Keratinocyte (primary cell): Measurements from ENCODE around the gene RPH3AL. TPM values are rescaled to one million over a fixed set of nuclear protein-coding genes. Genes with fewer than 3 reads are reported as not detected.

Source experiments
- DNase-seq: peaks from one replicate; pipeline ENCODE4 v3.0.0-alpha.2; 2011; ENCODE audit warnings: low read depth, missing footprints, low spot score
- FAIRE-seq: peaks from 2 replicates; lab custom pipeline; 2011; peaks lifted over from hg19 to GRCh38; lab: Jason Lieb, UNC
- H2AFZ ChIP-seq: 2 replicates; pipeline ENCODE4 v1.6.0; 2012; ENCODE audit warnings: low read length, control low read depth, inconsistent platforms; ENCODE audit not compliant: control insufficient read depth
- H3K27ac ChIP-seq: 2 replicates; pipeline ENCODE4 v1.5.1; 2011; ENCODE audit warnings: low read length; ENCODE audit not compliant: control insufficient read depth, insufficient read depth
- H3K27me3 ChIP-seq: 3 replicates; pipeline ENCODE4 v1.6.0; 2011; ENCODE audit warnings: low read length; ENCODE audit not compliant: control insufficient read depth, insufficient read depth; ENCODE audit errors: extremely low read depth
- H3K36me3 ChIP-seq, 2 experiments: 2 replicates in 1 of 2; 3 replicates in 1 of 2; pipeline ENCODE4 v1.5.1; 2011; ENCODE audit warnings: low read length in 2 of 2, mild to moderate bottlenecking in 1 of 2; ENCODE audit not compliant: control insufficient read depth in 2 of 2, insufficient read depth in 2 of 2; ENCODE audit errors: extremely low read depth in 1 of 2
- H3K4me1 ChIP-seq: 3 replicates; pipeline ENCODE4 v1.5.1; 2011; ENCODE audit warnings: low read length; ENCODE audit not compliant: control insufficient read depth, insufficient read depth; ENCODE audit errors: extremely low read depth
- H3K4me2 ChIP-seq: 3 replicates; pipeline ENCODE4 v1.6.0; 2011; ENCODE audit warnings: low read depth, low read length; ENCODE audit not compliant: control insufficient read depth, insufficient read depth; ENCODE audit errors: extremely low read depth
- H3K4me3 ChIP-seq, 3 experiments: fragments of 200-600 bp in 1 of 3; sonication (generic) in 1 of 3; 2 replicates in 2 of 3; 3 replicates in 1 of 3; pipeline ENCODE4 v1.5.1; 2011 to 2016; ENCODE audit warnings: low read length in 3 of 3, mild to moderate bottlenecking in 3 of 3, control low read depth in 2 of 3, inconsistent platforms in 1 of 3, low read depth in 1 of 3, mixed read lengths in 1 of 3, mixed run types in 1 of 3, moderate library complexity in 1 of 3; ENCODE audit not compliant: control insufficient read depth in 2 of 3, insufficient read depth in 2 of 3; ENCODE audit errors: extremely low read depth in 1 of 3
- H3K79me2 ChIP-seq: 2 replicates; pipeline ENCODE4 v1.6.0; 2012; ENCODE audit warnings: low read length; ENCODE audit not compliant: control insufficient read depth, insufficient read depth
- H3K9ac ChIP-seq: 3 replicates; pipeline ENCODE4 v1.6.0; 2011; ENCODE audit warnings: low read length; ENCODE audit not compliant: control insufficient read depth, insufficient read depth; ENCODE audit errors: extremely low read depth
- H3K9me1 ChIP-seq: 3 replicates; pipeline ENCODE4 v1.6.0; 2011; ENCODE audit warnings: low read length; ENCODE audit not compliant: control insufficient read depth, insufficient read depth; ENCODE audit errors: extremely low read depth
- H3K9me3 ChIP-seq: 2 replicates; pipeline ENCODE4 v1.5.1; 2012; ENCODE audit warnings: low read depth, low read length; ENCODE audit not compliant: control insufficient read depth
- H4K20me1 ChIP-seq: 3 replicates; pipeline ENCODE4 v1.6.0; 2011; ENCODE audit warnings: low read length; ENCODE audit not compliant: control insufficient read depth, insufficient read depth; ENCODE audit errors: extremely low read depth
- EZH2 ChIP-seq: IDR thresholded peaks from one replicate; pipeline ENCODE4 v1.6.1; 2012; ENCODE audit warnings: inconsistent platforms, mild to moderate bottlenecking, low read length, moderate library complexity
- dilution Hi-C: fragments of 300-500 bp; cut with MboI; formaldehyde crosslinking; loops from one replicate; pipeline ENCODE4 v1.7.0; 2020; ENCODE audit warnings: low sequenced_read_pairs; ENCODE audit not compliant: extremely low pct_ligation_motif_present
- polyA plus RNA-seq, 5 experiments: library from polyadenylated mRNA; depleted of rRNA in 3 of 5; stranded (reverse) in 3 of 5; stranded (forward) in 1 of 5; unstranded in 1 of 5; fragments of >200 nt; gene quantifications; 1 replicate in 1 of 5; 2 replicates in 3 of 5; 3 replicates in 1 of 5; pipeline versions ENCODE4 v1.2.1 to v1.2.3, GENCODE V29; 2011 to 2012; ENCODE audit warnings: missing spikeins in 2 of 5, low read depth in 1 of 5, low replicate concordance in 1 of 5
- TF ChIP-seq, protein P1 (sequence below), 3 experiments: IDR thresholded peaks in 1 of 3; conservative IDR thresholded peaks in 1 of 3; optimal IDR thresholded peaks in 1 of 3; 2 replicates in 2 of 3; 3 replicates in 1 of 3; pipeline versions ENCODE3 to v1.5.1; 2011; ENCODE audit warnings: low read length in 3 of 3, mild to moderate bottlenecking in 3 of 3, moderate library complexity in 2 of 3, control low read depth in 1 of 3, inconsistent platforms in 1 of 3; ENCODE audit not compliant: insufficient read depth in 2 of 3; ENCODE audit errors: extremely low read depth in 1 of 3

Gene RPH3AL
- polyA plus RNA-seq, 1 donor (not counting 4 experiments of a cell fraction or from before 2014, with no cell fraction given): 0.31 TPM

DNA sequence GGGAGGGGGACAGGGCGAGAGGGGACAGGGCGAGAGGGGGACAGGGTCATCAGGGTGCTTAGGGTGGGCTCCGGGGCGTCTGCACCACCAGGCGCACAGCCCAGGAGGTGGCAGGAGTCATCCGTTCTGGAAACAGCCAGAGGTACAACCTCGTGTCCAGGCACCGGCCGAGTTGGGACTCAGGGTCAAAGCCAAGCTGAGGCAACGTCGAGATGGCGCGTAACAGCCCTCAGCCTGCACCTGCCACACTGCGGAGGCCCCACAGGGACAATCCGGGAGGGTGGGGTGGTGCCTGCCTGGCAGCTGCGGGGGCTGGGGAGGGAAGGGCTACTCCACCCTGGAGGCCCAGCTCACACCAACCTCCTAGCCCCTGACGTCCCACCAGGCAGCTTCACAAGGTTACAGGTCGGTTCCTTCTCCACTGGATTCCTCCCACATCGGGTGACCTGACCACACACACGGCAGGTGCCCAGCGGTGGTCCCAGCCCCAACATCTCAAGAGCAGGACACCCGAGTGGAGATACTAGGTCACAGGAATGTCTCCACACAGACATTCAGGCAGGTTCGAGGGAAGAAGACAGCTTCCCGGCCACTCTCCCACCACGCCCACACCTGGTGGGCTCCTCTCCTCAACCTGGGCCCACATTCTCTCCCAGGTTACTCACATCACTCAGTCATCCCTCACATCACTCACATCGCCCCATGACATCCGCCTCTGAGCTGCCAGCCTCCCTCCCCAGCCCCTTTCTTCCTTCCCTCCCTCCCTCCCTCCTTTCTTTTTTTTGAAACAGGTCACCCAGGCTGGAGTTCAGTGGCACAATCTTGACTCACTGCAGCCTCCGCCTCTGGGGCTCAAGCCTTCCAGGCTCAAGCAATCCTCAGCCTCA is 47.3 kb downstream of the RPH3AL start:
- Histone ChIP-seq H3K9ac (no peak overlapping the region), H3K4me3 (no peak overlapping the region), H4K20me1 (no peaks in the 10 kb centered on the region), H3K36me3 (no peaks in the 10 kb centered on the region), H3K27ac (no peak overlapping the region), H3K9me1 (no peaks in the 10 kb centered on the region), H3K27me3 (no peaks in the 10 kb centered on the region), H3K4me2 (no peak overlapping the region), H2AFZ (no peak overlapping the region), H3K4me1 (no peaks in the 10 kb centered on the region), H3K9me3 (no peaks in the 10 kb centered on the region), H3K79me2 (no peaks in the 10 kb centered on the region)
- dilution Hi-C loops: no loop called here
- no peak for FAIRE-seq
- no peak for DNase-seq
- TF ChIP-seq, protein P1, sequence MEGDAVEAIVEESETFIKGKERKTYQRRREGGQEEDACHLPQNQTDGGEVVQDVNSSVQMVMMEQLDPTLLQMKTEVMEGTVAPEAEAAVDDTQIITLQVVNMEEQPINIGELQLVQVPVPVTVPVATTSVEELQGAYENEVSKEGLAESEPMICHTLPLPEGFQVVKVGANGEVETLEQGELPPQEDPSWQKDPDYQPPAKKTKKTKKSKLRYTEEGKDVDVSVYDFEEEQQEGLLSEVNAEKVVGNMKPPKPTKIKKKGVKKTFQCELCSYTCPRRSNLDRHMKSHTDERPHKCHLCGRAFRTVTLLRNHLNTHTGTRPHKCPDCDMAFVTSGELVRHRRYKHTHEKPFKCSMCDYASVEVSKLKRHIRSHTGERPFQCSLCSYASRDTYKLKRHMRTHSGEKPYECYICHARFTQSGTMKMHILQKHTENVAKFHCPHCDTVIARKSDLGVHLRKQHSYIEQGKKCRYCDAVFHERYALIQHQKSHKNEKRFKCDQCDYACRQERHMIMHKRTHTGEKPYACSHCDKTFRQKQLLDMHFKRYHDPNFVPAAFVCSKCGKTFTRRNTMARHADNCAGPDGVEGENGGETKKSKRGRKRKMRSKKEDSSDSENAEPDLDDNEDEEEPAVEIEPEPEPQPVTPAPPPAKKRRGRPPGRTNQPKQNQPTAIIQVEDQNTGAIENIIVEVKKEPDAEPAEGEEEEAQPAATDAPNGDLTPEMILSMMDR (optimal IDR thresholded peaks at IDR 0.05 in 1 of 3, IDR thresholded peaks at IDR 0.05 in 1 of 3, conservative IDR thresholded peaks at IDR 0.05 in 1 of 3; ENCODE audit: extremely low read depth in 1 of 3, insufficient read depth in 2 of 3, low read length in 3 of 3): no peak
- TF ChIP-seq EZH2: no peak

DNA sequence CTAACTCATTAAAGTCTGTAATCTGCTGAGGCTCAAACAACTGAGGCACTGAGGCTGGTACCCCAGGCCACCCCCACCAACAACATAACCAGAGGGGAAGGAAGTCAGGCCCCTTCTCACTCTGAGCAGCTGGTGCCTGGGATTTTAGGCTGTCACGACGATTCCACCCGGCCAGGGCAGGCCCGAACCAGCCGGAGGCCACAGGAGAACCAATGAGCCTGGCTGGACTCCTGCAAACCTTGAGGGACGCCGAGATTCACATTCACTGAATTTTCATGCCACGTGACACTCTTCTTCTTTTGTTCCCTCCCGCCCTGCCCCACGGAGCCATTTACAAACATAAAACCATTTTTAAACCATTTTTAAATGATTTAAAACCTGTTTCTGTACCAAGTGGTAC is 48.1 kb downstream of the RPH3AL start:
- Histone ChIP-seq H3K4me3 (no peak overlapping the region), H3K27me3 (no peaks in the 10 kb centered on the region), H3K9ac (no peak overlapping the region), H3K79me2 (no peaks in the 10 kb centered on the region), H2AFZ (no peak overlapping the region), H3K4me1 (no peaks in the 10 kb centered on the region), H3K9me1 (no peaks in the 10 kb centered on the region), H3K36me3 (no peaks in the 10 kb centered on the region), H3K27ac (no peak overlapping the region), H4K20me1 (no peaks in the 10 kb centered on the region), H3K9me3 (no peaks in the 10 kb centered on the region), H3K4me2 (no peak overlapping the region)
- TF ChIP-seq, protein P1 (optimal IDR thresholded peaks at IDR 0.05 in 1 of 3, IDR thresholded peaks at IDR 0.05 in 1 of 3, conservative IDR thresholded peaks at IDR 0.05 in 1 of 3; ENCODE audit: extremely low read depth in 1 of 3, insufficient read depth in 2 of 3, low read length in 3 of 3): no peak
- no peak for TF ChIP-seq EZH2
- no peak for FAIRE-seq
- dilution Hi-C loops: no loop called here
- no peak for DNase-seq
